Neural crest cell (in vitro differentiated cells): ENCODE results near the gene RNASEH2B. TPM values are rescaled to one million over a fixed set of nuclear protein-coding genes. Genes with fewer than 3 reads are reported as not detected.
A peak's percentile ranks its signal among the peaks of the same experiment; 100 is the strongest.

Experiments used
- DNase-seq: peaks from one replicate; pipeline ENCODE4 v3.0.0; 2021; ENCODE audit warnings: low read depth, mixed read lengths, low spot score
- H3K27ac Mint-ChIP-seq: one replicate; pipeline ENCODE4 v1.8.0; 2021; ENCODE audit warnings: mild to moderate bottlenecking, mixed read lengths; ENCODE audit not compliant: unreplicated experiment
- H3K27me3 Mint-ChIP-seq: 2 replicates; pipeline ENCODE4 v1.8.0; 2021; ENCODE audit warnings: low read depth, mild to moderate bottlenecking, mixed read lengths
- H3K36me3 Mint-ChIP-seq: 2 replicates; pipeline ENCODE4 v1.8.0; 2021; ENCODE audit warnings: low read depth, mild to moderate bottlenecking, mixed read lengths
- H3K4me1 Mint-ChIP-seq: 2 replicates; pipeline ENCODE4 v1.8.0; 2021; ENCODE audit warnings: mixed read lengths
- H3K4me3 Mint-ChIP-seq: one replicate; pipeline ENCODE4 v1.8.0; 2021; ENCODE audit warnings: mild to moderate bottlenecking, mixed read lengths
- H3K9me3 Mint-ChIP-seq: 2 replicates; pipeline ENCODE4 v1.8.0; 2021; ENCODE audit warnings: mixed read lengths
- total RNA-seq: library from RNA; stranded (reverse); gene quantifications from 2 replicates; pipeline ENCODE4 v1.2.1, GENCODE V29; 2021
- TF ChIP-seq, protein P1 (sequence below): fragments of 200-600 bp; sonication (generic); conservative IDR thresholded peaks from 2 replicates; pipeline ENCODE4 v1.5.0; 2021; ENCODE audit warnings: antibody characterized with exemption, mild to moderate bottlenecking

RNASEH2B gene
- total RNA-seq, 1 donor from 2014 or later, result 53.2 TPM

DNA sequence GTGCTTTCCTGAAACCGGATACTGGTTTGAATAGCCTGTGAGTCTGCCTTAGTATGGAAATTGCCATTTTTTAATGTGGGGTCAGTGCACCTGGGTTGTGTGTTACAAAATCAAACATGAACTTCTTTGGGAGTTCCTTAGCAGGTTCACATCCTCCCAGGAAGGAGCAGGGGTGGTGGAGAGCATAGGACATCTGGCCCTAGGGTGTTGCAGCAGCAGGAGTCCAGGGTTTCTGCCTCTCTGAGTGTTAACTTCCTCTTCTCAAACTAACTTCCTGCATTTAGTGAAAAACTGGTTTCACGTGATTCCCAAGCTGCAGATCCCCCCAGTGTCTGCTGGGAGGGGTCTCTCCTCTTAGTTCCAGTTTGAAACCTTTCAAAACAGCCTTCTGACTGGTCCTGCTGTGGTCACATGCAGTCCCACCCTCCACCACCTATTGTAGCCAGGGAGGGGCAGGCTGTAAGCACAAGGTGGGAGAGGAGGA is 7.2 kb downstream of the RNASEH2B start:
- no peak for DNase-seq
- Mint-ChIP-seq H3K27ac (peak overlapping the region; percentile 94), H3K9me3 (peaks cover 3% of the 10 kb centered on the region), H3K36me3 (peaks cover 9% of the 10 kb centered on the region), H3K4me1 (peaks cover 37% of the 10 kb centered on the region), H3K4me3 (no peak overlapping the region), H3K27me3 (no peaks in the 10 kb centered on the region)
- TF ChIP-seq, protein P1, sequence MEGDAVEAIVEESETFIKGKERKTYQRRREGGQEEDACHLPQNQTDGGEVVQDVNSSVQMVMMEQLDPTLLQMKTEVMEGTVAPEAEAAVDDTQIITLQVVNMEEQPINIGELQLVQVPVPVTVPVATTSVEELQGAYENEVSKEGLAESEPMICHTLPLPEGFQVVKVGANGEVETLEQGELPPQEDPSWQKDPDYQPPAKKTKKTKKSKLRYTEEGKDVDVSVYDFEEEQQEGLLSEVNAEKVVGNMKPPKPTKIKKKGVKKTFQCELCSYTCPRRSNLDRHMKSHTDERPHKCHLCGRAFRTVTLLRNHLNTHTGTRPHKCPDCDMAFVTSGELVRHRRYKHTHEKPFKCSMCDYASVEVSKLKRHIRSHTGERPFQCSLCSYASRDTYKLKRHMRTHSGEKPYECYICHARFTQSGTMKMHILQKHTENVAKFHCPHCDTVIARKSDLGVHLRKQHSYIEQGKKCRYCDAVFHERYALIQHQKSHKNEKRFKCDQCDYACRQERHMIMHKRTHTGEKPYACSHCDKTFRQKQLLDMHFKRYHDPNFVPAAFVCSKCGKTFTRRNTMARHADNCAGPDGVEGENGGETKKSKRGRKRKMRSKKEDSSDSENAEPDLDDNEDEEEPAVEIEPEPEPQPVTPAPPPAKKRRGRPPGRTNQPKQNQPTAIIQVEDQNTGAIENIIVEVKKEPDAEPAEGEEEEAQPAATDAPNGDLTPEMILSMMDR, result no peak

DNA sequence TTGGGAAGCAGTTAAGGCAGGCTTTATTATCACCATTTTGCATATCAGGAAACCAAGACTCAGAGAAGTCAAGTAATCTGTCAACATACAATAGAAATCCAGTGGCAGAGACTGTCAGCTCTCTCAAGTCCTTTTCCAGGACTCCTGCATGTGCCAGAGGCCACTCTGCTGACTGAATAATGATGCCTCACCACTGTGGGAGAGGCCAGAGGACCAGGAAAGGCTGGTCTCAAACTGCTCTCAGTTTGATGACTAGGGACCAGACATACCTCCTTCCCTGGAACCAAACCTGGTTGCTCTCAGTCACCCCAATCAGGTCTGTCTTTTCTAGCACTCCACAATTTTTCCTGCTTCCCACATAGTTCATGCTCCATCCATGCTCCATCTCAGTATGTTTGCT is 8.0 kb downstream of the RNASEH2B start:
- H3K36me3 Mint-ChIP-seq, result peaks cover 17% of the 10 kb centered on the region
- H3K27me3 Mint-ChIP-seq, result no peaks in the 10 kb centered on the region
- no peak for DNase-seq
- no peak overlapping the region for H3K4me3 Mint-ChIP-seq
- H3K9me3 Mint-ChIP-seq, result peaks cover 11% of the 10 kb centered on the region
- no peak overlapping the region for H3K27ac Mint-ChIP-seq
- TF ChIP-seq, protein P1, result no peak
- H3K4me1 Mint-ChIP-seq, result peaks cover 31% of the 10 kb centered on the region

DNA sequence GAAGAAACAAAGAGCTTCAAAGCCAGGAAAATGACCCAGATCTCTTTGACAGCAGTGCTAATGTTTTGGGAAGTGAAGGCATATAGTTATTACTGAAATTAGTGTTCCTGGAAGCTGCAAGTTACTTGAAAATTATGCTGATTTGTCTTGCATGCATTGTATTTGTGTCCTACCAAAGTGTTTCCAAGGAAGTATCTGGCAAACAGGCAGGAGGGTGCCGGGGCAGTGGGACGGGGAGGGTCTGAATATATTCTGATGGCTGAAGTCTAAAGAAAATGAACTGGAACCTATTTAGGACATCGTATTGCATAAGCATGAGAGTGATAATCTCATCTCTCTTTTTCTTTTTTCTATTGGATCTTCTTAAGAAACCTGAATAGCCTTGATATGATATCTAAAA is 9.0 kb downstream of the RNASEH2B start:
- H3K4me3 Mint-ChIP-seq, result no peak overlapping the region
- no peaks in the 10 kb centered on the region for H3K27me3 Mint-ChIP-seq
- TF ChIP-seq, protein P1, result no peak
- H3K4me1 Mint-ChIP-seq, result peaks cover 31% of the 10 kb centered on the region
- H3K27ac Mint-ChIP-seq, result peak overlapping the region; percentile 44
- H3K36me3 Mint-ChIP-seq, result peaks cover 27% of the 10 kb centered on the region
- no peak for DNase-seq
- H3K9me3 Mint-ChIP-seq, result peaks cover 21% of the 10 kb centered on the region

DNA sequence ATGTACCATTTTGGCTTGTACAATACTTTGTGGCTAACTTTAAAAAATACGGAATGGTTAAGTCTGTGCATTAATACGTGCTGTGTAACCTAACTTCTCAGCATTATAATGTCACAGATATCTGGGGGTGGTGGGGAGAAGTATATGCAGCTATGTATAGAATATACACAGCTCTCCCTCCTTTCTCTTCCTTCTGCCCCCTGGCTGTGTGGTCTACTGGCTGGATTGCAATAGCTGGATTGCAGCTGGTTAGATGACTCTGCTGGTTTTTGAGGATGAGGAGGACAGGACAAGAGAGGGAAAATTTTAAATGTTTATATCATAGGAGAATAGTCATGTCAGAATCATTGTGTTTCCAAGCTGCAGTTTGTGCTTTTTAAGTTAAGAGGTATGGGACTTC is 9.7 kb downstream of the RNASEH2B start:
- peaks cover 31% of the 10 kb centered on the region for H3K4me1 Mint-ChIP-seq
- no peak overlapping the region for H3K4me3 Mint-ChIP-seq
- peaks cover 27% of the 10 kb centered on the region for H3K9me3 Mint-ChIP-seq
- no peaks in the 10 kb centered on the region for H3K27me3 Mint-ChIP-seq
- TF ChIP-seq, protein P1, result no peak
- no peak for DNase-seq
- H3K36me3 Mint-ChIP-seq, result peaks cover 33% of the 10 kb centered on the region
- no peak overlapping the region for H3K27ac Mint-ChIP-seq

DNA sequence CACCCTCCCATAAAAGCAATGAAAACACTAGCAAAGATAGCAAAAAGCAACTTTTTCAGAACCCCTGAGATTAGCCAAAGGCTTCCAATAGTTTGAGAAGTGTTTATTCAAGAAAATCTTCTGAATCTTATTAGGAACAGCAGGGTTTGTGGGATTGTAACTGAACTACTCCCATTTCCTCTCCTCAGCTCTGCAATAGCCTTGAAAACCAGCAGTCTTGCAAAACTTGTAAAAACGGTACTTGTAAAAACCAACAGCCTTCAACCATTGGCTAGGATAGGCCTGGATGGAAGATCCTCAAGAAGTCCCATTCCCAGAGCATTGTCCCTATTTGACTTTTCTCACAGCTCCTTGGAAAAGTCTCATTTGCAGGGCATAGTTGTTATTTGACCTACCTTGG is 12.1 kb downstream of the RNASEH2B start:
- Mint-ChIP-seq H3K36me3 (peaks cover 49% of the 10 kb centered on the region), H3K4me3 (no peak overlapping the region), H3K9me3 (peaks cover 36% of the 10 kb centered on the region), H3K4me1 (peaks cover 27% of the 10 kb centered on the region), H3K27ac (no peak overlapping the region), H3K27me3 (no peaks in the 10 kb centered on the region)
- TF ChIP-seq, protein P1, result no peak
- no peak for DNase-seq
